NCI-H446 (cell line): ENCODE data around the gene C1QTNF8.

Experiments used
- DNase-seq, 2 experiments: peaks; one replicate each; lab custom pipeline; 2025; lab: John Stamatoyannopoulos, UW

Gene C1QTNF8

GRCh38 chr16:1060416-1061340 lies 35.4 kb downstream of the C1QTNF8 start:
- DNase-seq = no peak

GRCh38 chr16:1059310-1059709 lies 36.7 kb downstream of the C1QTNF8 start:
- no peak for DNase-seq

- DNase-seq = no peak
Observed at GRCh38 chr16:1058216-1058615, 37.8 kb downstream of the C1QTNF8 start.

GRCh38 chr16:1057252-1057932 lies 38.7 kb downstream of the C1QTNF8 start:
- peak; percentile 3 to 39 for DNase-seq

GRCh38 chr16:1056196-1056595 lies 39.8 kb downstream of the C1QTNF8 start:
- no peak for DNase-seq

GRCh38 chr16:1055557-1055924 lies 40.5 kb downstream of the C1QTNF8 start:
- no peak for DNase-seq

GRCh38 chr16:1054660-1055556 lies 41.1 kb downstream of the C1QTNF8 start:
- DNase-seq = peak in 1 of 2 experiments; percentile 20

- DNase-seq = no peak
Observed at GRCh38 chr16:1053700-1054368, 42.2 kb downstream of the C1QTNF8 start.

- DNase-seq = no peak
Observed at GRCh38 chr16:1053121-1053521, 42.9 kb downstream of the C1QTNF8 start.

GRCh38 chr16:1052721-1053120 lies 43.3 kb downstream of the C1QTNF8 start:
- no peak for DNase-seq

- no peak for DNase-seq
Observed at GRCh38 chr16:1051446-1051845, 44.6 kb downstream of the C1QTNF8 start.

- no peak for DNase-seq
Observed at GRCh38 chr16:1050921-1051320, 45.1 kb downstream of the C1QTNF8 start.

- no peak for DNase-seq
Observed at GRCh38 chr16:1050516-1050915, 45.5 kb downstream of the C1QTNF8 start.

GRCh38 chr16:1049976-1050247 lies 46.1 kb downstream of the C1QTNF8 start:
- no peak for DNase-seq

GRCh38 chr16:1049113-1049975 lies 46.7 kb downstream of the C1QTNF8 start:
- no peak for DNase-seq

GRCh38 chr16:1048442-1049112 lies 47.5 kb downstream of the C1QTNF8 start:
- no peak for DNase-seq

GRCh38 chr16:1047801-1048200 lies 48.2 kb downstream of the C1QTNF8 start:
- DNase-seq = no peak

- DNase-seq = no peak
Observed at GRCh38 chr16:1047123-1047522, 48.9 kb downstream of the C1QTNF8 start.

GRCh38 chr16:1045993-1046911 lies 49.8 kb downstream of the C1QTNF8 start:
- DNase-seq = no peak
